Left renal pelvis (tissue), 4 donors: ENCODE measurements around the gene THBS2. TPM values are rescaled to one million over a fixed set of nuclear protein-coding genes. Genes with fewer than 3 reads are reported as not detected.
"Not testable (repeated sequence)": the region's sequence is repeated elsewhere in the genome, so short reads cannot be mapped to it uniquely, and the experiment has no call there.

Source experiments
- DNase-seq, 4 donors: peaks; one replicate each; pipeline ENCODE4 v3.0.0-alpha.2; 2013; ENCODE audit warnings: low read depth in 4 of 4, low spot score in 3 of 4
- polyA plus RNA-seq, 4 donors: library from polyadenylated mRNA; unstranded; fragments of 120-200 nt; gene quantifications; one replicate each; pipeline ENCODE4 v1.2.1, GENCODE V29; 2013; ENCODE audit not compliant: insufficient read length in 4 of 4

THBS2 gene
- polyA plus RNA-seq, 4 donors: 8.0 to 56.8 (median 23.2) TPM

DNA sequence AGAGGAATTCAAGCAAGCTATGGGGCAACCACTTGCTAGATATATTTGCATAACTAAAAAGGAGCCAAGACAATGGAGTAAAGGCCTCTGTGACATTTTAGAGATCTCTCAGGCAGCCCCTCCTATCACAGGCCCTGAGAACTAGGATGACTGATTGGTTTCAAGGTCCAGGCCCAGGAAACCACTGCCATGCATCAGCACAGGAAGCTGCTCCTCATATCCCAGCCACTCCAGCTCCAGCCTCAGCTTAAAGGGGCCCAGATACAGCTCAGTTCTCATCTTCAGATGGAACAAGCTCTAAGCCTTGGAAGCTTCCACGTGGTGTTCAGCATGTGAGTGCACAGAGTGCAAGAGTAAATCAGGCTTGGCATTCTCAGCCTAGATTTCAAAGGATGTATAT, 21.1 kb upstream of the THBS2 start:
- DNase-seq: no peak

DNA sequence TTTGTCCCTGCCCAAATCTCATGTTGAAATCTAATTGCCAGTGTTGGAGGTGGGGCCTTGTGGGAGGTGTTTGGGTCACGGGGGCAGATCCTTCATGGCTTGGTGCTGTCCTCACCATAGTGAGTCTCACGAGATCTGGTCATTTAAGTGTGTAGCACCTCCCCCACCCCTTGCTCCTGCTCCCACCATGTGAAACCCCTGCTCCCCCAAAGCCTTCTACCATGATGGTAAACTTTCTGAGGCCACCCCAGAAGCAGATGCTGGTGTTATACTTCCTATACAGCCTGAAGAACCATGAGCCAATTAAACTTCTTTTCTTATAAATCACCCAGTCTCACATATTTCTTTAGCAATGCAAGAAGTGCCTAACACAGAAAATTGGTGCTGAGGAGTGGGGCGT, 19.9 kb upstream of the THBS2 start:
- no peak for DNase-seq

DNA sequence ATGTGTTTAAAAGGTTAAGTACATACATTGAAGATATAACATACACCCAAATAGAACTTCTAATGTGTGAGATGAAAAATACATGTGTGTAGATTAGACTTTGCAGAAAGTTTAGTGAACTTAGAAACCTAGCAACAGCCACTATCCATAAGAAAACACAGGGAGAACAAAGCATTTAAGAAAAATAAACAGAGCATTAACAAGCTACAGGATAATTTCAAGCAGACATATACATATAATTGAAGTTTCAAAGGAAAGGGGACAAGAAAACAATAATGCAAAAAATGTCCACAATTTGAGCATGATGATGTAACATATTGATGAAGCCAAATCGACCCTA, 18.2 kb upstream of the THBS2 start:
- DNase-seq: no peak

DNA sequence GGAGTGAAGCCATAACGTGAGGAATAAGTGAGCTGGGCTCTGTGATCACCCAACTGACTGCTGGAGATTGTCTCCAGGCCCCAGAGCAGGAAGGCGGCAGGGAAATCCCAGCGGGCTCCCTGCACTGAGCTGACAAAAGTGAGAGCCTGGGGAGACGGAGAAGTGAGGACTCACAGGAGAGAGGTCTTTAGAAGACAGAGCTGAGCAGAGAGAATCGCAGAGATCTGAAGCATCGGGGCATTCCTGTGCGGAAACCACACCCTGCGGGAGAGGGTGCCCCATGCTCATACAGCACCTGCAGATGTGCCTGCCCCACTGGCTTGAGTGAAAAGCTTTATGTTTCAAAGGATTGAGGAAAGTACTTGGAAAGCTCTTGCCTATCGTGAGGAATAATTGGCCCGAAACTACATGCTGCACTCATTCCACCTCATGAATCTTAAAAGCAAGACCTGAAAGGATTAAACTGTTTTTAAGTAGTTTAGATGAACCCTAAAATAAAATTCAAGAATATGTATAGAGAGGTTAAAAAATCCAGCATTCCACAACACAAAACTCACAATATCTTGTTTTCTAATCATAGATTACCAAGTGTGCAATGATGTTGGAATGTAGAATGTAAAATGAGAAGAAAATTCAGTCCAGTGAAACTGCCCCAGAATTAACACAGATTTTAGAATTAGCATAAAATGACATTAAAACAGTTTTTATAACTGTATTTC, 17.7 kb upstream of the THBS2 start:
- no peak for DNase-seq

DNA sequence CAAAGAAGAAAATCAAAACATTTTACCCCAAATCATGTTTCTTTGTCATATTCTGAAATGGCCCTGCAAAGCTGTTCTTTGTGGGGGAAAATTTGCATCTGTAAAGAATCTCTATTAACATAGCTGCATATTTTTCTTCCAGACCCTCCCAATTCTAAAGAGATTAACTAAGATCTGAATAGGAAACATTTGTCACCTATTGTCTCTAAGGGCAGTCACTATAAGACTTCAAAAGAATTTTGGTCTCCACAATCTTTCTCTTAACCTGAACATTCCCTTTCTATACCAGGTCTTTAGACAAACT, 16.4 kb upstream of the THBS2 start:
- DNase-seq: not testable (repeated sequence)

DNA sequence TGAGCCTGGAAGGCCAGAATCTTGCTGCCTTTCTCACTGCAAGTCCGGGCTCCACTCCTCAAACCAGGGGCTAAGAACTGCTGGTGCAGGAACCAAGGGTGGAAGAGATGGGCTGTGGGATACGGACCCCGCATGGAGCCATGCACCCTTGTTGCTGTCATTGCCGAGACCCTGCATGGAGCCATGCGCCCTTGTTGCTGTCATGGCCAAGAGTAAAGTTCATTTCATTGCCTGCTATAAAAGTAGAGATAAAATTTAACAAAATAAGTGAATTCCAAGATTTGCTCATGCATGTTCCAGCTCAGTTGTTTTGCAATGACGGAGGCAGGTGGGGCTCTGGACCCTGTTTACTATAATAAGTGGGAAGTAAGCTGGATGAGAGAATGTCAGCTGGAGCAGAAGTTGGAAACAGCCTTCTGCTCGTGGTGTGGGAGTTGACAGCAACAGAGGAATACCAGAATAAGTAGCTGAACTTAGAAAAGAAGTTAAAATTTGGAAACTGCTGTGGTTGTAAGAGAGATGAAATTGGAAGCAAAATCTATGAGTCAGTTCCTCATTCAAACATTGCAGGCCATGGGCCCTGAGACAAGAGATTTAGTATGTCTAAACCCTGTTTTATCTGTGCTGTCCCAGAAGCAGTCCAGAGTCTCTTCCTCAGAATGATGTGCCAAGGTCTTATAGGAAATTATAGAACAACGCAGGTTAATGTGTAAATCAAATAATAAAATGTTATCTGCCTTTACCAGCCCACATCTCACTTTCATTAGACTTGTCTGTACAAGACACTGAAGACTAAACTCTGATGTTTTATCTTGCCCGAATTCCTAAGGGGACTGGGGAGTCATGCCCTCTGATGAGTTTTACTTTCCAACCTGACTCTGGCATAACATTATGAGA, 15.8 kb upstream of the THBS2 start:
- no peak for DNase-seq

DNA sequence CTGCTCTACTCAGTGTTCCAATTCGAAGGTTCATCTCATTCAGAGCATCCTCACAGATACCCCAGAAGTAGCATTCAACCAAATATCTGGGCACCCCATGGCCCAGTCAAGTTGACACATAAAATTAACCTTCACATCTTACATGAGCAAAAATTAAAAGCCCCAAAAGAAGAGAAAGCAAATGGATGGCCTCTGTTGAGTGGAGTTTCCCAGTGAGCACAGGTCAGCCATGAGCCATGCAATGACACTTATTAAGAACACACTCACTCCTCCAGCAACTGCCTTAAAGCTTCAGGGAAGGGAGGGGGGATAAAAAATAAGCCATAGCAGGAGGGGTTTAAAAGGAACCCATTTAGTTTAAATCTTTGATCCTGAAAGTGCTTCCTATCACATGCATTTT, 14.6 kb upstream of the THBS2 start:
- no peak for DNase-seq

DNA sequence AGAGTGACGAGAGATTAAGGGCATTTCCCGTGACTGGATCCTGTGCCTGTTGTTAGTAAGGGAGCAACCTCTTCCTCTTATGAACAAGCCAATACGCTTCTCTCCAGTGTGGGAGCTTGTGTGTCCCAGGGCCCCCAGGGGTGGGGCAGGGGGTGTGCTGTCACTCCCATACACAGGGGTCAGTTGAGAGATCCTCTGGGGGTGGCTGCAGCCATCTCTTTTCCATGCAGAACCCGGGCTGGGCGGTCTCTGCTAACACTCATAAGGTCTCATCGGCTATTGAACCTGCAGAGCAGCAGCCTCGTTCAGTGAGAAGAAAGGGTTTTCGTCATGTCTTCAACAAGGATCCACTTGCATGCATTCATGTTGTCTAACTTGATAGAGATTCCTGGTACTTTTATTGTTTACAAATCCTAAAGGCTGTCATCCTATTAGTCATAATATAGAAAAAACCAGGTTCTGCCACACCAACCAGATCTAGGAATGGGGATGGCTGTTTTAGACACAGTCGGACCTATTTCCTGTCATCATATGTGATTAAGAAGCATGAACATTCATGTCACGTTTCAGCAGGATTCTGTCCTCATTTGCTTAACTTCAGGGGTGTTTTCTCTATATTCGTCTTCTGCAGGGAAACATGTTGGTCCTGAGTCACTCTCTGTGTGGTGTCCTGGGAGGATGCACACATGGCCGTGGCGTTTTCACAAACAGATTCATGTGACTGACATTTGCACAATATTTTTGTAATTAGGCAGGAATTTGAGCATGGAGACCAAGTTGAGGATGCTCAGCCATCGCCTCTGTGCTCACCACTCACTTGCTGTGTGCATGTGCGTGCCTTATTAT, 13.3 kb upstream of the THBS2 start:
- no peak for DNase-seq

DNA sequence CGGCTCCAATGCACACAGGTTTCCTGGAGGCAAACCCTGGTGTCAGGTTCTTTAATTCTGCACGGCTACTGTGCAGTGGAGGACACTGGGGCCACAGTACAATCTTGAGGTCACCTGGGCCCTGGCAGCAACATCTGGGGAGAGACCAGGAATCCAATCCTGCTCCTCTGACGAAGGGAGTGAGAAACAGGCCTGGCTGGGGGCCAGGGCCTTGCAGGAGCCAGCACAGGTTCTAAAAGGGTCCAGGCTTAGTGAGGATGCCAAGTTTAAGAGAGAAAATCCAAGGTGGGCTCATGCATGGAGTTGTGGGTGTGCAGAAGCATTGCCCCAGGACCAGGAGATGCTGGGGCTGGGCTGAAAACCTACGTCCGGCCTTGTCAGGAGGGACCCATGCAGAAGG, 12.6 kb upstream of the THBS2 start:
- DNase-seq: no peak

DNA sequence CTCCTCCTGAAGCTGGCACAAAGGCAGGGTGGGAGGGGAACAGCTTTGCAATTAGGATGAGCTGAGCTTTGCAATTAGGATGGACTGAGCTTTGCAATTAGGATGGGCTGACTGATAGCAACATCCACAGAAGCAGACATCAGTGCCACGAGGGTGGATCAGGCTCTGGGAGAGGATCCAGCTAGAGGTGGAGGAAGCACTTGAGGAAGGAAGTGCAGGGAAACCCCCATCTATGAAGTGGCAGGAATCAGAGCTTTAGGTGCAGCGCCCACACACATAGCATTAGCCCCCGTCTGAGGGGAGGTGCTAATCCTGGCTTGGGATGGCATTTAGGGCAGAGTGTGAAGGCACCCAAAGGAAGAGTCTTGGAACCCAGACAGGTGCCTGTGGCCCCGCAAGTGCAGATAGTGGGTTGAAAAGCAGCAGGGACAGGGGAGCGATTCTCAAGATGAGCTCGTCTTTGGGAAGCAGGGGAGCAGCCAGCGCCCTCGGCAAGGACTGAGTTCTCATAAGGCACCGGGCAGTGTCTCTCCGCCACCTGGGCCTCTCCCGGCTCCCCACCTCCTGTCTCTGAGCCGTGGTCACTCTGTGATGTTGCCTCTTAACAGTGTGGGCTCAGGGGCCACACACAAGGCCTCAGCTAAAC, 12.0 kb upstream of the THBS2 start:
- no peak for DNase-seq

DNA sequence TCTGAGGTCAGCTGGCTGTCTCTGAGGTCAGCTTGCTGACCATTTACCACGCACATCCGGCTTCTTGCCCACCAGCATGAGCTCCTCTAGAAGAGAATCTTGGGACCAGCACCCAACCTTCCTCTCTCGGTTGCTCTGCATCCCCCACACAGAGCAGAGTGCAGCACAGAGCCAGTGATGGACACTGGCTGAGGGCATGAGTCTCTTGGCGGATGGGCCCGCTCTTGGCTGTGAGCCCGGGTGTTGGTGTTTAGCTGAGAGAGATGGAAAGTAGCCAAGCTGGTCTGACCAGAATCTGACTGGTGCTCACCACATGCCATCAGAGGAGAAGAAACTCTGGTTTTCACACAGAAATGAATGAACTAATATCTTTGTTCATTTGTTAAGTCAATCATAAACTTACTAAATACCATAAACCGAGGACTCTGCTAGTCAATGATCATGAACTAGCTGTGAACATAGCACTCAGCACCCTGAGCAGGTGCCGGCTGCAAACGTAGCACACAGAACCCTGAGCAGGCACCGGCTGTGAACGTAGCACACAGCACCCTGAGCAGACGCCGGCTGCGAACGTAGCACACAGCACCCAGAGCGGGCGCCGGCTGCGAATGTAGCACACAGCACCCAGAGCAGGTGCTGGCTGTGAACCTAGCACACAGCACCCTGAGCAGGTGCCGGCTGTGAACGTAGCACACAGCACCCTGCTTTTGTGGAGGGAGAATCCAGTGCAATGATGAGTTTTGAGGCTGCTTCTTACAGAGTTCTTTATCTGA, 10.4 kb upstream of the THBS2 start:
- DNase-seq: no peak

DNA sequence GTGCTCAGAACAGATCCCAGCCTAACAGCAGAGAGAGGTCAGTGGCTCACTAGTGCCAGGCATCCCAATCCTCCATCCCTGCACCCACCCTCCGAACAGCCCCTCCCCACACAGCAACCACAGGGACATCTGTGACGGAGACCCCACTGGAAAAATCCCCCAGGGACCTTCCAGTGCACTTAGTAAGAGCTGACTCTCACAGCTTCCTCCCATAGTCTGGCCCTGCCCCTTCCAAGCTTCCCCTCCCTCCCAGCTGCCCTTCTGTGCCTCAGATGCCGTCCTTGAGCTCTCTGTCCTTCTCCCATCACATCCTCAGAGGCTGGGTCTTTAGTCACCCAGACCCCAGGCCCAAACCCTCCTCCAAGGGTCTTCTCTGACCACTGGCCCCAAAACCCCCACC, 9.7 kb upstream of the THBS2 start:
- DNase-seq: no peak

DNA sequence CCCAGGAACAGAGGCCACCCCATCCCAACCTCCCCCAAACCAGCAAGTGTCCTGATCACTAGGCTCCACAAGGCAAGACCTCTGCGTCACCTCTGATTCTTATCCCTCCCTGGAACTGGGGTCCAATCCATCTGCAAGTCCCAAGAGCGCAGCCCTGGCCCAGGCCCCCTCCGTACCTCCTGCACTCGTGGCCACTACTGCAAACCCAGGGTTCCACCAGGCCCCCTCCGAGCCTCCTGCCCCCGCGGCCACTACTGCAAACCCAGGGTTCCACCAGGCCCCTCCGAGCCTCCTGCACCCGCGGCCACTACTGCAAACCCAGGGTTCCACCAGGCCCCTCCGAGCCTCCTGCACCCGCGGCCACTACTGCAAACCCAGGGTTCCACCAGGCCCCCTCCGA, 9.0 kb upstream of the THBS2 start:
- not testable (repeated sequence) for DNase-seq

DNA sequence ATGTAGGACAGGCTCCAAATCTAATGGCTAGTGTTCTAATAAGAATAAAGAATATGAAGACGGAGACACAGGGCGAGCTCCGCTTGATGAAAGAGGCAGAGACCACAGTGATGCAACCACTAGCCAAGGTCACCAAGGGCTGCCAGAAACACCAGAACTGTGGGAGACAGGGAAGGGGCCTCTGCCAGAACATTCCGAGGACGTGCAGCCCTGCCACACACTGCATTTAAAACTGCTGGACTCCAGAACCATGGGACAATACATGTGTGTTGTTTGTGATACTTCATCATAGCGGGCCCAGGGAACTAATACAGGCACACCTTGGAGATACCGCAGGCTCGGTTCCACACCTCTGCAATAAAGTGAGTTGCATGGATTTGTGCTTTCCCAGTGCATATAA, 2.9 kb upstream of the THBS2 start:
- DNase-seq: no peak

DNA sequence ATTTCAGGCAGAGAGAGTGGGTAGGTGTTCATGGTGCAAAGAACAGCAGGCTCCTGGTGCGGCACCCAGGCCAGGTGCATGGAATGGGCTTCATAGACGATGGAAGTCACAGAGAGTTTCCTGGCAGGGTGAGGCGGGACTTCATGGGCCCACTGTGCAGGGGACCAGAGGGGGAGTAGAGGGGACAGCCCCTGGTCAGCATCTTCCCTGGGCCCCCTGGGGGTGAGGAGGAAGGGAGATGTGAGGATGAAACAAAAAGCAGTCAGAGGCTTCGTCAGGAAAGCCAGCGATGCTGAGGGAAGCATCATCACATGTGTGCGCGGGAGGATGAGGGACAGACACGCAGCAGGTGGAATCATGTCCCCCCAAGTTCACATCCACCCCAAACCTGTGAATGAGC, 2.4 kb upstream of the THBS2 start:
- DNase-seq: no peak

DNA sequence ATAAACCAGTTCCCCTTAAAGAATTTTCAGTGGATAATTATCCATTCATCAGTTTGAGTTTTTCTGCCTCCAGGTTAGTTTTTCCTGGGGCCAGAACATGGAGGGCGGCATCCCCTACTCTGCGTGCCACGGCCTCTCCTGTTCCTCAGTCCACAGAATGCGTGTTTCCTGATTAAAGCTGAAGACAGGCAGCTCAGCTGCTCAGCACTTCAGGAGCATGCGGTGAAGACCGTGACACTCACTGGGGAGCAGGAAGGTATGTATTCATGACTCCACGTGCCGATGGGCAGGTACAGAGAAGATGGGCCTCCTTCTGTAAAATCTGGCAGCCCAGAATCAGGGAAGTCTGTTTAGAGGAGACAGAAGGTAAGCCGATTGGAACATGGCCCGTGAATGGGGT, 2.0 kb upstream of the THBS2 start:
- DNase-seq: no peak

DNA sequence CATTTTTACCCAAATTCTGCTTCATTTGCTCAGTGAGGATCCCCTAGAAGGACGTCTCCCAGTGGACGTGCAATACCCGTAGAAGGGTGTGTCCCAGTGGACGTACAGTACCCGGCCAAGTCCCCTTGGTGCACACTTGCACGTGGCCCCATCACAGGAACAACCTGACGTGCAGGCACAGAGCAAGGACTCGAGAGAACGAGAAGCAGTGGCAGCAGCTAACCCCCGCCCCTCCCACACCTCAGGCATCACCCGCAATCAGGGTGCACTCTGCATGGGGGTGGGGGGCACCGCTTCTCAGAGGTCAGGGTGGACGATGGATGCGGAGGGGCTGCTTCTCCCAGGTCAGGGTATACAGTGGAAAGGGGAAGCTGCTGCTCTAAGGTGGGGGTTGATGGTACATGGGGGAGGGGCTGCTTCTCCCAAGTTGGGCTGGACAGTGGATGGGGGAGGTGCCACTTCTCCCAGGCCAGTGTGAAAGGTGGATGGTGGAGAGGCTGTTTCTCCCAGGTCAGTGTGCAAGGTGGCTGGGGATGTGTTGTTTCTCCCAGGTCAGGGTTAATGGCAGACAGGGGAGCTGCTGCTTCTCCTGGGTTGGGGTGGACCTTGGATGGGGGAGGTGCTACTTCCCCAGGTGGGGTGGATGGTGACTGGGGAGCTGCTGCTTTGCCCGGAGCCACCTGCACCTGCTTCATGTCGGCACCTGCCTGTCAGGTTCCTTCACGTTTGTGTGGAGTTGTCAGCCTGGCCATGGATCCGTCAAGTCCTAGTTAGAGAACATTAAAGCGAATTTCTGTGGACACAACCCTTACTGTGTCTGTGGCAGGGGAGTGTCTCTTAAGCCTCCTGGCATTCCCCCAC, 1.0 kb upstream of the THBS2 start:
- DNase-seq: no peak

DNA sequence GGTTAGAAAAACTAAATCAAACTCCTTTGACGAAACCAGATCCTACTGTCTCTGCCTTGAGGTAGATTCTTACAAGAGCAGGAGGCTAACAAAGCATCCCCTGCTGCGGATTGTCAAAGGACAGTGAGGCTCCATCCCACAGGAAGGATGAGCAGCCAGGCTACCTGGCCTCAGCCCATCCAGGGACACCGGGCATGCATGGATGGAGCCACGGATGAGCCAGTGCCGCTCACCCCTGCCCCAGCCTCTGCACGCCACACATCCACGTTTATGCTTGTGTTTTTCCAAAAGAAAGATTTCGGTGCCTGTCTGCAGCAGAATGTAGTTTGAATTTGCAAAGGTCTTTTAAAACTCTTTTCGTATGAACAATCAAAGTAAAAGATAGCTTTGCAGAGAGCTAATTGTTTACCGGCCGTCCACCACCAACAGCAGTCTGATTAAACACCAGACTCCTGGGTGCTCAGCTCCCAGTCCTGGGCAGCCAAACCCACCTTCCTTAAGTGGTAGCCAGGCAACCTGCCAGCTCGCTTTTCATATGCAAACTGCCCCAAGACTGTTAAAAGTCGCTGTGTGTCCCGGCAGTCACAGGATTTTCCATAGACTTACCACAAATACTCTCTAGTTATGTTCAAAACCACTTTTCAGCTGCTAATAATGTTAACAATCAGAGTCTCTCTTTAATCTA, 999 bp downstream of the THBS2 start:
- DNase-seq: no peak
